Erythroblast (primary cell): Measurements from ENCODE around the gene ASB9.
A peak's percentile ranks its signal among the peaks of the same experiment; 100 is the strongest.
"Not testable (repeated sequence)": the region's sequence is repeated elsewhere in the genome, so short reads cannot be mapped to it uniquely, and the experiment has no call there.

Experiments used
- DNase-seq, 2 experiments: peaks; one replicate each; lab custom pipeline; 2025; lab: John Stamatoyannopoulos, UW
- GATA1 ChIP-seq: IDR thresholded peaks from 2 replicates; pipeline ENCODE4 v1.6.1; 2011; ENCODE audit warnings: low read depth, mild to moderate bottlenecking, control low read depth, low read length, moderate library complexity
- POLR2A ChIP-seq: IDR thresholded peaks from 2 replicates; pipeline ENCODE4 v1.6.1; 2011; ENCODE audit warnings: mild to moderate bottlenecking, low read length

The ASB9 gene

GRCh38 chrX:15269618-15270521 lies at the start of gene ASB9:
Gene ASB9 (minus strand): TSS chrX:15270083. CDS start chrX:15269874, 209 bp downstream.
- no peak for DNase-seq
- TF ChIP-seq GATA1 (no peak), POLR2A (no peak)

- TF ChIP-seq GATA1 = no peak
- TF ChIP-seq POLR2A = no peak
Observed at GRCh38 chrX:15319075-15319474, 49.2 kb upstream of the ASB9 start.

GRCh38 chrX:15315509-15315908 lies 45.6 kb upstream of the ASB9 start, which contains the start of gene ASB11:
Gene ASB11 (minus strand): TSS chrX:15315640. CDS start chrX:15315605, 35 bp downstream.
- no peak for DNase-seq
- TF ChIP-seq GATA1 (no peak), POLR2A (no peak)

More at GRCh38 chrX:15319075-15319474, 49.2 kb upstream of the ASB9 start:
- no peak for DNase-seq

GRCh38 chrX:15314472-15314871 lies 44.6 kb upstream of the ASB9 start:
- no peak for TF ChIP-seq POLR2A
- no peak for TF ChIP-seq GATA1
- DNase-seq = no peak

- TF ChIP-seq GATA1 = no peak
- no peak for TF ChIP-seq POLR2A
- DNase-seq = no peak
Observed at GRCh38 chrX:15311119-15311518, 41.2 kb upstream of the ASB9 start.

GRCh38 chrX:15310117-15310516 lies 40.2 kb upstream of the ASB9 start:
- DNase-seq = no peak
- TF ChIP-seq GATA1 (no peak), POLR2A (no peak)

- DNase-seq = not testable (repeated sequence)
Observed at GRCh38 chrX:15305899-15306298, 36.0 kb upstream of the ASB9 start.

GRCh38 chrX:15301924-15302323 lies 32.0 kb upstream of the ASB9 start:
- DNase-seq = no peak
- TF ChIP-seq POLR2A = no peak
- TF ChIP-seq GATA1 = no peak

- peak; percentile 0 to 23 for DNase-seq
- TF ChIP-seq GATA1 = no peak
- no peak for TF ChIP-seq POLR2A
Observed at GRCh38 chrX:15299941-15300851, 30.3 kb upstream of the ASB9 start.

GRCh38 chrX:15298780-15299179 lies 28.9 kb upstream of the ASB9 start:
- no peak for TF ChIP-seq GATA1

GRCh38 chrX:15298201-15298600 lies 28.3 kb upstream of the ASB9 start:
- DNase-seq = no peak
- no peak for TF ChIP-seq GATA1

More at GRCh38 chrX:15298780-15299179, 28.9 kb upstream of the ASB9 start:
- DNase-seq = no peak

- DNase-seq = no peak
- no peak for TF ChIP-seq GATA1
- TF ChIP-seq POLR2A = no peak
Observed at GRCh38 chrX:15293451-15293850, 23.6 kb upstream of the ASB9 start.

- no peak for TF ChIP-seq POLR2A
- TF ChIP-seq GATA1 = no peak
- DNase-seq = no peak
Observed at GRCh38 chrX:15292861-15293260, 23.0 kb upstream of the ASB9 start.

- no peak for DNase-seq
- TF ChIP-seq GATA1 = no peak
- TF ChIP-seq POLR2A = no peak
Observed at GRCh38 chrX:15277604-15278003, 7.7 kb upstream of the ASB9 start.

- TF ChIP-seq GATA1 (no peak), POLR2A (no peak)
- no peak for DNase-seq
Observed at GRCh38 chrX:15274946-15275345, 5.1 kb upstream of the ASB9 start.

- DNase-seq = not testable (repeated sequence)
Observed at GRCh38 chrX:15273275-15273674, 3.4 kb upstream of the ASB9 start.
